Activated CD4-positive, alpha-beta T cell treated with anti-CD3 and anti-CD28 coated beads for 4 hours (primary cell): Measurements from ENCODE around the gene OPCML.

Source experiments
- DNase-seq, 2 donors: peaks; one replicate each; pipeline ENCODE4 v3.0.0-alpha.2; 2020

OPCML gene

GRCh38 chr11:133536198-133536597 is 3.9 kb upstream of the OPCML start:
- no peak for DNase-seq

GRCh38 chr11:133533205-133533604 is 904 bp upstream of the OPCML start:
- DNase-seq = no peak

GRCh38 chr11:133531458-133531857 is 843 bp downstream of the OPCML start:
- no peak for DNase-seq

- no peak for DNase-seq
These were observed 1.8 kb downstream of the OPCML start for GRCh38 chr11:133530501-133530835.

- no peak for DNase-seq
These were observed 2.3 kb downstream of the OPCML start for GRCh38 chr11:133529807-133530500.

- DNase-seq = no peak
These were observed 5.5 kb downstream of the OPCML start for GRCh38 chr11:133526790-133527189.

GRCh38 chr11:133525976-133526375 is 6.3 kb downstream of the OPCML start:
- no peak for DNase-seq

GRCh38 chr11:133524488-133524887 is 7.8 kb downstream of the OPCML start:
- no peak for DNase-seq

- no peak for DNase-seq
These were observed 10.0 kb downstream of the OPCML start for GRCh38 chr11:133522344-133522743.

- no peak for DNase-seq
These were observed 10.8 kb downstream of the OPCML start for GRCh38 chr11:133521502-133521901.

- DNase-seq = no peak
These were observed 11.6 kb downstream of the OPCML start for GRCh38 chr11:133520707-133521106.

GRCh38 chr11:133519560-133519959 is 12.7 kb downstream of the OPCML start:
- no peak for DNase-seq

- no peak for DNase-seq
These were observed 13.5 kb downstream of the OPCML start for GRCh38 chr11:133518702-133519264.

GRCh38 chr11:133516845-133517244 is 15.5 kb downstream of the OPCML start:
- no peak for DNase-seq

- no peak for DNase-seq
These were observed 17.2 kb downstream of the OPCML start for GRCh38 chr11:133515107-133515506.

- no peak for DNase-seq
These were observed 22.2 kb downstream of the OPCML start for GRCh38 chr11:133509924-133510697.

- no peak for DNase-seq
These were observed 23.8 kb downstream of the OPCML start for GRCh38 chr11:133508468-133508867.

- DNase-seq = no peak
These were observed 25.1 kb downstream of the OPCML start for GRCh38 chr11:133507185-133507584.

GRCh38 chr11:133506551-133507094 is 25.7 kb downstream of the OPCML start:
- DNase-seq = no peak

GRCh38 chr11:133506023-133506422 is 26.3 kb downstream of the OPCML start:
- DNase-seq = no peak

- no peak for DNase-seq
These were observed 27.4 kb downstream of the OPCML start for GRCh38 chr11:133504906-133505305.

GRCh38 chr11:133503776-133504175 is 28.5 kb downstream of the OPCML start:
- no peak for DNase-seq

- DNase-seq = no peak
These were observed 29.1 kb downstream of the OPCML start for GRCh38 chr11:133503236-133503635.
